HG03280 (cell line): ENCODE results near the gene NUFIP2.
"Not testable (repeated sequence)": the region's sequence is repeated elsewhere in the genome, so short reads cannot be mapped to it uniquely, and the experiment has no call there.

Experiments
- ATAC-seq: cut with Tn5 transposase; IDR thresholded peaks from one replicate; pipeline ENCODE4 v1.9.1; 2021; ENCODE audit warnings: mild to moderate bottlenecking, moderate library complexity; ENCODE audit not compliant: unreplicated experiment

NUFIP2 gene

DNA sequence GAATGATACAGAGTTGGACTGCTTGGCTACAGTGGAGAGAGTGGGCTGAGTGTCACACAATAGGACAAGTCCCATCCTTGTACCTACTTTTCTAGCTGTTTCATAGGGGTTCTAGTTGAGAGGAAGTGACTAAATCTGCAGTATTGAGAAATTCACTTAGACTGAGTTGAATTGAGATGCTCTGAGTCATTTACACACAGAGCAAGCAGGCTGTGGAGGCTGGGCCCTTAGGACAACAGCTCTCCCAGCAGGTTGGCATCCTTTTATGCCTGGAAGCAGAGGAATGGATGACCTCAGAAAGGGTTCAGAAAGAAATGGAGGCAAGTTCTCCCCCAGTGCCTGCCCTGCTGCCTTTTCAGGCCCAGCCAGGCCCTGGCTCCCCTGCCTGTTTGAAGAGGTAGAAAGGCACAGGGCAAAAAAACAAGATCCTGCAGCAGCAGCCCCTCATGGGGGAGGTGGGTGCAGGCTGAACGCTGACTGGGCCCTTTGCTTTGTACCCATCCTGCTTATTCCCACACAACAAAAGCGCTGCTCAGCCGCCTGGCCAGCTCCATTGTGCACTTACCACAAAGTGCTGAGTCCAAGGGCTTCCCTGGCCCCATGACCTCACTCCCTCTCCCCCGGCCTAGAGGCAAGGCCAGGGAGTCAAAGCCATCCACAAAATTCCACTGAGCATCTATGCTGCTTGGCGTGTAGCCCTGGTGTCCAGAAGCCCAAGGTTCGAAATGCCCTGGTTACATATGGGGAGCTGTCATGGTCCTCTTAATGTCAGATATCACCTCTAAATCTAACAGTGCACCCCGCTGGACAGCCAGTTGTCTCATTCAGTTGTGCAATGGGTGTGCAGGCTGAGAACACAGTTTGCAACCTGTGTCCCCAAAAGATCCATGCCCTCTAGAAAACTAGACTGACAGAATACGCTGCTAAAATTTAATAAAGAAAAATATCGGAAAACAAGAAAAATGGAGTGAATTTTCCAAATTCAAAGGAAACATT is 52.7 kb downstream of the NUFIP2 start:
- ATAC-seq = no peak

DNA sequence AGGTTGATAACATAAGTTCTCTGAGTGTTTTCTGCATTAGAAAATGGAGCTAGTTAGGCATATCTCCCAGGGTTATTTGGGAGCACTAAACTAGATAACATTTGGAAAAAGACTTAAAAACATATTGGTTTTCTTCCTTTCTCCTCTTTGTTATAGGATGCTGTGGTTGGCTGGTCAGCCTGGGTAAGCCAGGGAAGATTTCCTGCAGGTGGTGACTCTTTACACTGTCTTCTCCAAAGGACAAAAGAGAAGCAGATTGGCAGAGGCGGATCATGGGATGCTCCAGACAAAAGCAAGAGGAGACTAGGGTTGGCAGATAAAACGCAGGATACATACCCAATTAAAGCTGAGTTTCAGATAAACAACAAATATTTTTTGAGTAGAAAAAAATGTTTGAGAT is 53.5 kb downstream of the NUFIP2 start:
- ATAC-seq = no peak

GRCh38 chr17:29238133-29238850 is 55.7 kb downstream of the NUFIP2 start:
- no peak for ATAC-seq

- no peak for ATAC-seq
Measured at GRCh38 chr17:29237476-29238132, 56.3 kb downstream of the NUFIP2 start.

GRCh38 chr17:29235904-29236303 is 58.0 kb downstream of the NUFIP2 start:
- ATAC-seq = no peak

GRCh38 chr17:29234972-29235371 is 59.0 kb downstream of the NUFIP2 start:
- ATAC-seq = not testable (repeated sequence)

- ATAC-seq = no peak
Measured at GRCh38 chr17:29233301-29233700, 60.6 kb downstream of the NUFIP2 start.

DNA sequence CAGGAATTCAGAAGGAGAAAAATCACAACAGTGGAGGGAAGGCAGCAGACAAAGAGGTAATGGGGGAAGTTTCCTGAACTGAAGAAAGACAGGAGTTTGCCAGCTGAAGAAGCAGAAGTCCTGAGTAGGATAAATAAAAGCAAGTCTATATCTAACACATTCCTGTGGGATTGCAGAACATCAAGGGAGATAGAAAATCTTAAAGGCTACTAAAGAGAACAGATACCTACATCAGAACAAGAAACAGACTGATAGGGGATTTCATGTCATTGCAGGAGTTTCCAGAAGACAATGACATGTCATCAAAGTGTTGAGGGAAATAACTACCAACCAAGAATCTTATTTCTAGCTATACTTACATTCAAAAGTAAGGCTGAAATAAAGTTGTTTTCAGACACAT is 68.6 kb downstream of the NUFIP2 start:
- ATAC-seq = no peak

DNA sequence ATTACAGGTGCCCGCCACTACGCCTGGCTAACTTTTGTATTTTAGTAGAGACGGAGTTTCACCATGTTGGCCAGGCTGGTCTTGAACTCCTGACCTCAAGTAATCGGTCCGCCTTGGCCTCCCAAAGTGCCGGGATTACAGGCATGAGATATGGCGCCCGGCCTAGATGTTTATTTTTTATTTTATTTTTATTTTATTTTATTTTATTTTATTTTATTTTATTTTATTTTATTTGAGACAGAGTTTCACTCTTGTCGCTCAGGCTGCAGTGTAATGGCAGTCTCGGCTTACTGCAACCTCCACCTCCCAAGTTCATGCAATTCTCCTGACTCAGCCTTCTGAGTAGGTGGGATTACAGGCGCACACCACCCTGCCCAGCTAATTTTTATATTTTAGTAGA is 72.6 kb downstream of the NUFIP2 start:
- not testable (repeated sequence) for ATAC-seq

GRCh38 chr17:29219378-29220047 is 74.4 kb downstream of the NUFIP2 start:
- ATAC-seq = peak; percentile 75

DNA sequence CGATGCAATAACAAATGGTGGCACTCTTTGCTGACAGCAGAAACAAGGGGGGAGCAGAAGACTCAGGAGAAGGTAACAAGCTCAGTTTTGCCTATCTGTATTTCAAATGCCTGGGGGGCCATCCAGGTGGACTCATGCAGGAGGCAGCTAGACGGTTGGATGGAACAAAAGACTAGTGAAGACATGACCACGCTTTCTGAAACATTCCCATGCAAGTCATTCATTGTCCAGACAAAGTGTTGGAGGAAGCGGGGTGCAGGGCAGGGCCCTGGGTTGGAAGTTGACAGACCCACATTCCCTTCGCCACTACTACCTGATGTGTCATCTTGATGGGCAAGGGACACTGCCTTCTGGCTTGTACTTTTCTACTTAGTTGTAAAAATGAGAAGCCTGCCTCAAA is 77.1 kb downstream of the NUFIP2 start:
- no peak for ATAC-seq

DNA sequence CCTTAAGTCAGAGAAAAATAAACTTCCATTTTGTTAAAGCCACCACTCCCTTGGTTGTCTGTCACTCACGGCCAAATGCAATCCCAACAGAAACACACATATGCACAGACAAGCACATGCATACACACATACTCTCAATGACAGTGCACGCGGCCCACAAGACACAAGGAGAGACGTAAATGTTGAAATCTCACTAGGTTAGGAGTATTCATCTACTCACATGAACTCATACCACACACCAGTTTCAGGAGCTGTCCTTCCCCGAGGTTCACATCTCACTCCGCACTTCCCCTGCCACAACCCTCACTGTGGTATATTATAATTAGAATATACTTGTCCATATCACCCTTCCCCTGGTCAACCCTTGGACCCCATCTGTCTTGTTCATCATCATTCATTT is 77.8 kb downstream of the NUFIP2 start:
- no peak for ATAC-seq

DNA sequence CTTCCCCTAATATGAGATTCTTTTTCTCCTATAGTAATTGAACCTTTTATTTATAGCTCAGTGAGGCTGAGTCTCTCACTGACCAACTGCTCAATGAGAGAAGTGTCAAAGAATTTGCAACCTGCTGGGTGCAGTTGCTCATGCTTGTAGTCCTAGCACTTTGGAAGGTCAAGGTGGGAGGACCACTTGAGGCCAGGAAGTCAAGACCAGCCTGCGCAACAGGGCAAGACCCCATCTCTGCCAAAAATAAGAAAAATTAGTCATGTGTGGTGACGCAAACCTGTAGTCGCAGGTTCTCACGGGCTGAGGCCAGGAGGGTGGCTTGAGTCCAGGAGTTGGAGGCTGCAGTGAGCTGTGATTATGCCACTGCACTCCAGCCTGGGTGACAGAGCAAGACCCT is 78.2 kb downstream of the NUFIP2 start:
- ATAC-seq = no peak

GRCh38 chr17:29215174-29215573 is 78.8 kb downstream of the NUFIP2 start:
- no peak for ATAC-seq

- ATAC-seq = no peak
Measured at GRCh38 chr17:29214215-29215146, 79.5 kb downstream of the NUFIP2 start.

GRCh38 chr17:29212681-29213121 is 81.2 kb downstream of the NUFIP2 start:
- no peak for ATAC-seq

DNA sequence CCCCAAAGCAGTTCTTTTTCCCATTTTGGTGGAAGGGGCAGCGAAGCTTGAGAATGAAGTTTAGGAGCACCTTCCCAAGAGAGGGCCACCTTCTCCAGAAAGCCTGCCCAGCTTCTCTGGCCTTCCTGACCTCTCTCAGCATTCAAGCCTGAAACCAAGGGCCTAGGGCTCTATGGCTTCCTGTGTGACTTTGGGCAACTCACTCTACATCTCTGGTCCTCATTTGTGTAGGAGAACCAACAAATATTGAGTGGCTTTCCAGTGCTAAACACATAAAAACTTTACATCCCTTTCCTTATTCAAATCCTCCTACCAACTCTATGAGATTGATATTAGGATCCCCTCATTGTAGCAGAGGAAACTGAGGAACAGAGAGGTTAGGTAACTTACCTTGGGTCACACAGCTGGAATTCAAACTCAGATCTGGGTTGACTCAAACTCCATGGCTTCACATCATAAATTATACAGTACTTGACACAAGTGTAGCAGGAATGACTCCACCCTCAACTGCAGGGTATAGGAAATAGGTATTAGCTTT is 81.8 kb downstream of the NUFIP2 start:
- no peak for ATAC-seq

- no peak for ATAC-seq
Measured at GRCh38 chr17:29210879-29211278, 83.1 kb downstream of the NUFIP2 start.

DNA sequence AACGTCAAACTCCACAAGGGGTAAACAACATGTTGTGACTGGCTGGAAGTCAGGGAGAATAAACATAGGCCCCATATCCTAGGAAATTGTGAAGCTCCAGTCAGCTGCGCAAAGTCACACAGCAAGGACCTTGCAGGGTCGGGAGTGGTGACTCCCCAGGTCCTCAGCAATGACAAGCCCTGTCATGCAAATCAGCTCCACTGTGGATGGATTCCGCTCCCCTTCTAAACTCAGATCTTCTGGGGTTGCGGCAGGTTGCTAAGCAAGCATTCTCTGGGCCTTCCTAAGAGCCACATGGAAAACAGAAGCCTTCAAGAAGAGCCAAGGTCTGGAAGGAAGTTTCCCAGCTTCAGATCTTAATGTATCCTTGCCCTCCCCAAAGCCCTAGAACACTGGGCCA is 84.9 kb downstream of the NUFIP2 start:
- ATAC-seq = no peak
